Transverse colon (tissue), 3 donors: ENCODE data around the gene FOXK2.

ENCODE experiments used
- POLR2A ChIP-seq: fragments of 450-650 bp; IDR thresholded peaks from one replicate; pipeline ENCODE4 v1.6.1; 2016; ENCODE audit warnings: antibody characterized with exemption, mild to moderate bottlenecking, moderate library complexity
- POLR2AphosphoS5 ChIP-seq, 3 donors: sonication (generic); formaldehyde crosslinking; IDR thresholded peaks; one replicate each; pipeline ENCODE4 v1.6.1; 2016; ENCODE audit warnings: antibody characterized with exemption in 3 of 3

GRCh38 chr17:82560802-82561428 is 41.4 kb downstream of the FOXK2 start:
- TF ChIP-seq POLR2A, result no peak
- no peak for TF ChIP-seq POLR2AphosphoS5 (IDR thresholded peaks at IDR 0.05)
